OCI-LY7 (cell line): ENCODE results near the gene ECI1.
"Not testable (repeated sequence)": the region's sequence is repeated elsewhere in the genome, so short reads cannot be mapped to it uniquely, and the experiment has no call there.

Experiments
- EZH2phosphoT487 ChIP-seq: fragments of 200-600 bp; sonication (generic); IDR thresholded peaks from 2 replicates; pipeline ENCODE4 v1.6.1; 2018; ENCODE audit warnings: low read depth, borderline replicate concordance, mild to moderate bottlenecking, mixed run types, antibody characterized with exemption, low read length, moderate library complexity, mixed read lengths
- TF ChIP-seq, protein P1 (sequence below): fragments of 200-600 bp; sonication (generic); conservative IDR thresholded peaks from 2 replicates; pipeline ENCODE4 v1.5.1; 2014; ENCODE audit warnings: mild to moderate bottlenecking, antibody characterized with exemption, low read length, moderate library complexity, mixed read lengths

GRCh38 chr16:2258530-2258929 lies 7.1 kb upstream of the ECI1 start:
- TF ChIP-seq, protein P1, sequence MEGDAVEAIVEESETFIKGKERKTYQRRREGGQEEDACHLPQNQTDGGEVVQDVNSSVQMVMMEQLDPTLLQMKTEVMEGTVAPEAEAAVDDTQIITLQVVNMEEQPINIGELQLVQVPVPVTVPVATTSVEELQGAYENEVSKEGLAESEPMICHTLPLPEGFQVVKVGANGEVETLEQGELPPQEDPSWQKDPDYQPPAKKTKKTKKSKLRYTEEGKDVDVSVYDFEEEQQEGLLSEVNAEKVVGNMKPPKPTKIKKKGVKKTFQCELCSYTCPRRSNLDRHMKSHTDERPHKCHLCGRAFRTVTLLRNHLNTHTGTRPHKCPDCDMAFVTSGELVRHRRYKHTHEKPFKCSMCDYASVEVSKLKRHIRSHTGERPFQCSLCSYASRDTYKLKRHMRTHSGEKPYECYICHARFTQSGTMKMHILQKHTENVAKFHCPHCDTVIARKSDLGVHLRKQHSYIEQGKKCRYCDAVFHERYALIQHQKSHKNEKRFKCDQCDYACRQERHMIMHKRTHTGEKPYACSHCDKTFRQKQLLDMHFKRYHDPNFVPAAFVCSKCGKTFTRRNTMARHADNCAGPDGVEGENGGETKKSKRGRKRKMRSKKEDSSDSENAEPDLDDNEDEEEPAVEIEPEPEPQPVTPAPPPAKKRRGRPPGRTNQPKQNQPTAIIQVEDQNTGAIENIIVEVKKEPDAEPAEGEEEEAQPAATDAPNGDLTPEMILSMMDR: not testable (repeated sequence)
- TF ChIP-seq EZH2phosphoT487: not testable (repeated sequence)
